ENCODE measurements around the gene ULK3.

The ULK3 gene

GRCh38 chr15:74891469-74891868 lies 48.5 kb upstream of the ULK3 start:
- no peak overlapping the region for H3K4me3 ChIP-seq (replicated peaks; ENCODE audit: insufficient read depth, low read length)
- no peak overlapping the region for H3K27ac ChIP-seq (replicated peaks)
- TF ChIP-seq GABPA (IDR thresholded peaks at IDR 0.05; ENCODE audit: low read depth) (no peak), POLR2AphosphoS5 (IDR thresholded peaks at IDR 0.05; ENCODE audit: low read depth) (no peak), REST (IDR thresholded peaks at IDR 0.05; ENCODE audit: insufficient replicate concordance, low read depth) (no peak), CTCF (IDR thresholded peaks at IDR 0.05; ENCODE audit: insufficient read depth, low read length) (no peak), SPI1 (IDR thresholded peaks at IDR 0.05; ENCODE audit: borderline replicate concordance, low read depth) (no peak)
- DNase-seq (ENCODE audit: low read depth in 1 of 2, low spot score in 1 of 2), result no peak
- no peaks in the 10 kb centered on the region for H3K27me3 ChIP-seq (ENCODE audit: insufficient read depth, poor library complexity, severe bottlenecking)

- TF ChIP-seq POLR2AphosphoS5 (IDR thresholded peaks at IDR 0.05; ENCODE audit: low read depth), result no peak
- no peaks in the 10 kb centered on the region for H3K27me3 ChIP-seq (ENCODE audit: insufficient read depth, poor library complexity, severe bottlenecking)
- DNase-seq (ENCODE audit: low read depth in 1 of 2, low spot score in 1 of 2), result no peak
- H3K4me3 ChIP-seq (replicated peaks; ENCODE audit: insufficient read depth, low read length), result peak overlapping the region; percentile 71
- H3K27ac ChIP-seq (replicated peaks), result no peak overlapping the region
These were observed 47.7 kb upstream of the ULK3 start for GRCh38 chr15:74890665-74890960.

- H3K27me3 ChIP-seq (ENCODE audit: insufficient read depth, poor library complexity, severe bottlenecking), result no peaks in the 10 kb centered on the region
- TF ChIP-seq REST (IDR thresholded peaks at IDR 0.05; ENCODE audit: insufficient replicate concordance, low read depth) (peak; percentile 28), GABPA (IDR thresholded peaks at IDR 0.05; ENCODE audit: low read depth) (no peak), POLR2AphosphoS5 (IDR thresholded peaks at IDR 0.05; ENCODE audit: low read depth) (peak; percentile 90)
- peak within 1 kb of the TSS; percentile 71 for H3K4me3 ChIP-seq (replicated peaks; ENCODE audit: insufficient read depth, low read length)
- DNase-seq (ENCODE audit: low read depth in 1 of 2, low spot score in 1 of 2), result peak; percentile 69 to 89
- peak within 1 kb of the TSS; percentile 69 for H3K27ac ChIP-seq (replicated peaks)
These were observed 47.1 kb upstream of the ULK3 start, which contains the start of gene MPI for GRCh38 chr15:74889883-74890664. Gene MPI, plus strand, starts transcription at chr15:74890042. Its CDS starts 32 bp downstream, at chr15:74890074.

GRCh38 chr15:74889390-74889882 lies 46.5 kb upstream of the ULK3 start:
- no peak for TF ChIP-seq CTCF (IDR thresholded peaks at IDR 0.05; ENCODE audit: insufficient read depth, low read length)
- peak; percentile 3; the same call in 1 of the 2 replicates for TF ChIP-seq SPI1 (IDR thresholded peaks at IDR 0.05; ENCODE audit: borderline replicate concordance, low read depth)
- TF ChIP-seq GABPA (IDR thresholded peaks at IDR 0.05; ENCODE audit: low read depth), result no peak
- no peak for TF ChIP-seq REST (IDR thresholded peaks at IDR 0.05; ENCODE audit: insufficient replicate concordance, low read depth)
- Histone ChIP-seq H3K4me3 (replicated peaks; ENCODE audit: insufficient read depth, low read length) (peak overlapping the region; percentile 71), H3K27ac (replicated peaks) (peak overlapping the region; percentile 69), H3K27me3 (ENCODE audit: insufficient read depth, poor library complexity, severe bottlenecking) (no peaks in the 10 kb centered on the region)
- peak in 1 of 2 experiments; percentile 58 for DNase-seq (ENCODE audit: low read depth in 1 of 2, low spot score in 1 of 2)
